Stimulated activated naive CD4-positive, alpha-beta T cell (primary cell): ENCODE results near the gene ZNF581.

Experiments
- DNase-seq, 6 experiments: peaks; one replicate each; lab custom pipeline; 2025; lab: John Stamatoyannopoulos, UW

ZNF581 gene

GRCh38 chr19:55611300-55611982 is 32.0 kb upstream of the ZNF581 start:
- DNase-seq: no peak

- no peak for DNase-seq
Observed at GRCh38 chr19:55611983-55612645, 31.3 kb upstream of the ZNF581 start.

- DNase-seq: no peak
Observed at GRCh38 chr19:55613396-55613795, 30.1 kb upstream of the ZNF581 start.

GRCh38 chr19:55613930-55614710 is 29.3 kb upstream of the ZNF581 start:
- no peak for DNase-seq

- DNase-seq: no peak
Observed at GRCh38 chr19:55614711-55615542, 28.5 kb upstream of the ZNF581 start.

GRCh38 chr19:55615543-55616394 is 27.7 kb upstream of the ZNF581 start:
- DNase-seq: no peak

GRCh38 chr19:55616395-55616875 is 27.0 kb upstream of the ZNF581 start:
- DNase-seq: no peak

GRCh38 chr19:55617426-55617825 is 26.0 kb upstream of the ZNF581 start:
- no peak for DNase-seq

- no peak for DNase-seq
Observed at GRCh38 chr19:55618426-55618825, 25.0 kb upstream of the ZNF581 start.

GRCh38 chr19:55619286-55619685 is 24.2 kb upstream of the ZNF581 start:
- DNase-seq: no peak

GRCh38 chr19:55620410-55621204 is 22.8 kb upstream of the ZNF581 start:
- DNase-seq: peak in 1 of 6 experiments; percentile 6

- no peak for DNase-seq
Observed at GRCh38 chr19:55621205-55621672, 22.2 kb upstream of the ZNF581 start.

GRCh38 chr19:55621673-55622231 is 21.7 kb upstream of the ZNF581 start:
- no peak for DNase-seq

- DNase-seq: no peak
Observed at GRCh38 chr19:55622242-55622969, 21.0 kb upstream of the ZNF581 start.

- DNase-seq: no peak
Observed at GRCh38 chr19:55623130-55623529, 20.3 kb upstream of the ZNF581 start.

GRCh38 chr19:55623561-55623960 is 19.9 kb upstream of the ZNF581 start:
- no peak for DNase-seq

GRCh38 chr19:55624109-55625003 is 19.1 kb upstream of the ZNF581 start, which contains the start of gene ZNF784:
ZNF784 (minus strand) TSS chr19:55624566; CDS start chr19:55624561, 5 bp downstream.
- DNase-seq: peak; percentile 85 to 97 (median 94)

GRCh38 chr19:55625004-55625326 is 18.5 kb upstream of the ZNF581 start:
- no peak for DNase-seq
